Stimulated activated naive B cell treated with anti-CD40 and anti-IgM and Interleukin-4, amounts not matched to agents 10 μg/mL and 1 μg/mL and 100 μg/mL, for 72 hours (primary cell): ENCODE data around the gene FREM1.
"Not testable (repeated sequence)": the region's sequence is repeated elsewhere in the genome, so short reads cannot be mapped to it uniquely, and the experiment has no call there.

ENCODE experiments used
- ATAC-seq, 2 donors: fragments of 150-1000 bp; cut with Tn5 transposase; replicated peaks; 2 replicates each; pipeline ENCODE4 v1.10.0; 2021; ENCODE audit warnings: moderate library complexity in 1 of 2
- DNase-seq: peaks from one replicate; pipeline ENCODE4 v3.0.0; 2021
- H3K27ac Mint-ChIP-seq: one replicate; pipeline ENCODE4 v1.8.0; 2022; ENCODE audit warnings: mild to moderate bottlenecking, mixed read lengths
- H3K27me3 Mint-ChIP-seq, 2 donors: one replicate each; pipeline ENCODE4 v1.8.0; 2022; ENCODE audit warnings: mixed read lengths in 2 of 2
- H3K36me3 Mint-ChIP-seq, 2 donors: one replicate each; pipeline ENCODE4 v1.8.0; 2022; ENCODE audit warnings: mixed read lengths in 2 of 2, mild to moderate bottlenecking in 1 of 2
- H3K4me1 Mint-ChIP-seq, 2 donors: one replicate each; pipeline ENCODE4 v1.8.0; 2022; ENCODE audit warnings: mixed read lengths in 2 of 2, mild to moderate bottlenecking in 1 of 2
- H3K4me3 Mint-ChIP-seq, 2 donors: one replicate each; pipeline ENCODE4 v1.8.0; 2022; ENCODE audit warnings: mild to moderate bottlenecking in 2 of 2, mixed read lengths in 2 of 2, moderate library complexity in 1 of 2
- H3K9me3 Mint-ChIP-seq, 2 donors: one replicate each; pipeline ENCODE4 v1.8.0; 2022; ENCODE audit warnings: mixed read lengths in 2 of 2, mild to moderate bottlenecking in 1 of 2

The FREM1 gene

GRCh38 chr9:14926941-14927624, 16.9 kb upstream of the FREM1 start:
- H3K4me1 Mint-ChIP-seq, result no peaks in the 10 kb centered on the region
- no peaks in the 10 kb centered on the region for H3K36me3 Mint-ChIP-seq
- no peaks in the 10 kb centered on the region for H3K27me3 Mint-ChIP-seq
- no peak overlapping the region for H3K4me3 Mint-ChIP-seq
- no peak overlapping the region for H3K27ac Mint-ChIP-seq
- DNase-seq (no peak), ATAC-seq (no peak)
- no peaks in the 10 kb centered on the region for H3K9me3 Mint-ChIP-seq

DNA sequence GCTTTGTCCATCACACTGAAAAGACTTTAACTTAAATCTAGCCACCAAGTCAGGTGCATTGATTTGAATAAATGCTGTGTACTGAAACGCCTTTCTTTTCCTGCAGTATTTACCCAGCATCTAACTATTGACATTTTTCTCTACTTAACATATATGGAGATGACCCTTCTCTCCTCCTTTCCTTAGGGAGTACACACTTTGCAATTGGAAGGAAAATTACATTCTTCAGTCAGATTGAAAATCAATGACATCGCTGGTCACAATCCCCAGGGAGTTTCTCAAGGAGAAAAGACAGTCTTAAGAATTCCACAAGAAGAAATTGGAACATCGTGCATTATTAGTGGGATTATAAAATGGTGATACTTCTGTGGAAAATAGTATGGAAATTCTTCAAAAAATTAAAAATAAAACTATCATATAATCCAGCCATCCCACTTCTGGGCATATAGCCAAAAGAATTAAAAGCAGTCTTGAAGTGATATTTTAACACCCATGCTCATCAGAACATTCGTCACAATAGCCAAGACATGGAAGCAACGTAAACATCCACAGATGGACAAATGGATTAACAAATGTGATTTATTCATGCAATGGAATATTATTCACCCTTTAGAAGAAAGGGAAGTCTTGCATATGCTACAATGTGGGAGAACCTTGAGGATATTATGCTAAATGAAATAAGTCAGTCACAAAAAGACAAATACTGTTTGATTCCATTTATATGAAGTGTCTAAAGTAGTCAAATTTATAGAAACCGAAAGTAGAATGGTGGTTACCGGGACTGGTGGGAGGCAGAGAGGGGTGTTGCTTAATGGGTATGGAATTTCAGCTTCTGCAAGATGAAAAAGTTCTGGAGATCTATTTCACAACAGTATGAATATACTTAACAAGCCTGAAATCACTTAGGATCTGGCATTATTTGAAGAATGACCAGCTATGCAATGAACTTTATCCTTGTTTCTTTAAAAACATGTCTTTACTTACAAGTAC, 14.3 kb upstream of the FREM1 start:
- DNase-seq, result no peak
- H3K27ac Mint-ChIP-seq, result no peak overlapping the region
- H3K27me3 Mint-ChIP-seq, result no peaks in the 10 kb centered on the region
- no peak overlapping the region for H3K4me3 Mint-ChIP-seq
- no peaks in the 10 kb centered on the region for H3K9me3 Mint-ChIP-seq
- H3K4me1 Mint-ChIP-seq, result no peaks in the 10 kb centered on the region
- no peak for ATAC-seq
- H3K36me3 Mint-ChIP-seq, result no peaks in the 10 kb centered on the region

GRCh38 chr9:14923701-14924100, 13.5 kb upstream of the FREM1 start:
- no peaks in the 10 kb centered on the region for H3K36me3 Mint-ChIP-seq
- H3K4me1 Mint-ChIP-seq, result no peaks in the 10 kb centered on the region
- no peak overlapping the region for H3K4me3 Mint-ChIP-seq
- DNase-seq (no peak), ATAC-seq (no peak)
- H3K27ac Mint-ChIP-seq, result no peak overlapping the region
- no peaks in the 10 kb centered on the region for H3K9me3 Mint-ChIP-seq
- H3K27me3 Mint-ChIP-seq, result no peaks in the 10 kb centered on the region

DNA sequence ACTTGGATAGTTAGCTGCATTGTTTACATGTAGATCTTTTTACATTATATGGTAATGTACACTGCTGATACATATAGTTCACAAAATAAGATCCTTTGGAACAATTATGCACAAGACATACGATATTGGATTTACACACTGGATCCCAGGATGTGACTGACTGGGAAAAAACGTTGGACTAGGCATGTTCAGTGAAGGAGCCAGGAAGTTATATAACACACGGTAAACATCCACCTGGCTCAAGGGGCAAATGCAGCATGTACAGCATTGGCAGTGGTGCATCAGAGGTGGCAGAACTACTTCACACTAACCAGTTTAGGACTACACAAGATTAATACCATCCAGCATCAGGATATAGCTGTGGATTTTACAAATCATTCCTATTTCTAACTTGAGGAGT, 10.6 kb upstream of the FREM1 start:
- not testable (repeated sequence) for H3K36me3 Mint-ChIP-seq, H3K4me3 Mint-ChIP-seq, H3K4me1 Mint-ChIP-seq, DNase-seq, ATAC-seq, H3K9me3 Mint-ChIP-seq, H3K27ac Mint-ChIP-seq, H3K27me3 Mint-ChIP-seq

- no peaks in the 10 kb centered on the region for H3K36me3 Mint-ChIP-seq
- H3K27ac Mint-ChIP-seq, result no peak overlapping the region
- peaks cover 0 to 1% of the 10 kb centered on the region in 2 donors for H3K9me3 Mint-ChIP-seq
- H3K4me3 Mint-ChIP-seq, result no peak overlapping the region
- no peaks in the 10 kb centered on the region for H3K27me3 Mint-ChIP-seq
- DNase-seq (no peak), ATAC-seq (no peak)
- H3K4me1 Mint-ChIP-seq, result no peaks in the 10 kb centered on the region
These were observed 3.1 kb upstream of the FREM1 start for GRCh38 chr9:14913366-14913765.

DNA sequence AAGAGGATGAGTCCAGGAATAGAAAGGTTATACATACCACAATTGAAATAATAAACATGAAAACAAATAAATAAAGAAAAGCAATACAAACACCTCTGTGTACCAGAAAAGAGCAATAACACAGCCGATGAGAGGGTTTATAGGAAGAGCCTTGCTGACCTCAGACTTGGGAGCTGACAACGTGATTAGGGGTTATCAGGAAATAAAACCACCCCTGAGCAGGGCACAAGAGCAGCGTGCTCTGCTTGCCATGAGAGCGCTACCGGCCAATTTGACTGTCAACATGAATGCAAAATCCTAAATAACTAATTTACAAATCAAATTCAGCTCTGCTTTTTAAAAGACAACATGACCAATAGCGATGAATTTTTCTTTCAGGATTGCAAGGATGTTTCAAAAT, 2.6 kb upstream of the FREM1 start:
- no peak for ATAC-seq
- Mint-ChIP-seq H3K36me3 (no peaks in the 10 kb centered on the region), H3K4me3 (no peak overlapping the region), H3K27me3 (no peaks in the 10 kb centered on the region), H3K4me1 (no peaks in the 10 kb centered on the region), H3K27ac (no peak overlapping the region), H3K9me3 (peaks cover 0 to 1% of the 10 kb centered on the region in 2 donors)
- no peak for DNase-seq

GRCh38 chr9:14911046-14911445, 818 bp upstream of the FREM1 start:
- H3K27ac Mint-ChIP-seq, result no peak overlapping the region
- no peak for DNase-seq
- H3K27me3 Mint-ChIP-seq, result no peaks in the 10 kb centered on the region
- peaks cover 0 to 1% of the 10 kb centered on the region in 2 donors for H3K9me3 Mint-ChIP-seq
- H3K36me3 Mint-ChIP-seq, result no peaks in the 10 kb centered on the region
- H3K4me1 Mint-ChIP-seq, result no peaks in the 10 kb centered on the region
- H3K4me3 Mint-ChIP-seq, result no peak overlapping the region
- no peak for ATAC-seq

DNA sequence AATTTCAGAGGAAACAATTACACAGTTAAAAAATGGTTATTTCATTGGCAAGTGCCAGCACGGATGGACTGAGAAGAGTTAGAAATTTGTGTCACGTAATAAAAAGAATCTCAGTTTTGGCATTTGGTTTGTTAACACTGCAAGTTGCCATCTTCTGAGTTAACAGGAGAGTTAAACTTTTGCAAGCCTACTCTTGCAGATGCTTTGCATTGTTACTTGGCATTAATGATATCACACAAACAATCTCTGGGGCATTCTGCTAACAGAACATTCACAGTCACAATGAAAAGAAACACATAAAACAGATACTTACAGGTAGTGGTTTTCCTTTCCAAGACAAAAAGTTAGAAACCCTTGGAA, 647 bp downstream of the FREM1 start:
- Mint-ChIP-seq H3K27me3 (no peaks in the 10 kb centered on the region), H3K9me3 (peaks cover 0 to 1% of the 10 kb centered on the region in 2 donors), H3K4me1 (no peaks in the 10 kb centered on the region)

DNA sequence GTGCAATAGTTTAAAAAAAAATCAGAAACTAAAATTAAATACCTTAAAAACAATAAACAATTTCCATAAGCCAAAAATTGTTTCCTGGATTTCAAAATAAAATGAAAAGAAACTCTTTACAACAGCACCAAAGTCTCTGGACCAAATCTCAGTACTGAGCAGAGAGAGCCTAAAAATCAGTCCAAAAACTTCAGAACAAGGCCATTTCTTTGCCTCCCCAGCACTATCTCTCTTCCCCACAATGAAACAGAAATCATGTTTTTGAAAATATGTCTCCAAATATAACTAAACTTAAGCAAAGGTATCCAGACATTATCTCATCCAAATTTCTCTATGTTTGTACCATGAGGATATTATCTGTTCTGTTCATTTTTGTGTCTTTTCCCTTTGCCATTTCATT, 1.0 kb downstream of the FREM1 start:
- H3K36me3 Mint-ChIP-seq, result no peaks in the 10 kb centered on the region
- no peaks in the 10 kb centered on the region for H3K4me1 Mint-ChIP-seq

More for the DNA sequence above, 647 bp downstream of the FREM1 start:
- Mint-ChIP-seq H3K4me3 (no peak overlapping the region), H3K27ac (no peak overlapping the region), H3K36me3 (no peaks in the 10 kb centered on the region)
- DNase-seq, result no peak
- ATAC-seq, result no peak

GRCh38 chr9:14908295-14909180, 1.7 kb downstream of the FREM1 start:
- H3K9me3 Mint-ChIP-seq, result peaks cover 0 to 1% of the 10 kb centered on the region in 2 donors
- H3K4me3 Mint-ChIP-seq, result no peak overlapping the region
- DNase-seq (no peak), ATAC-seq (no peak)
- H3K27ac Mint-ChIP-seq, result no peak overlapping the region
- H3K36me3 Mint-ChIP-seq, result no peaks in the 10 kb centered on the region
- no peaks in the 10 kb centered on the region for H3K4me1 Mint-ChIP-seq
- H3K27me3 Mint-ChIP-seq, result no peaks in the 10 kb centered on the region

More for the DNA sequence above, 1.0 kb downstream of the FREM1 start:
- Mint-ChIP-seq H3K27me3 (no peaks in the 10 kb centered on the region), H3K4me3 (no peak overlapping the region), H3K27ac (no peak overlapping the region), H3K9me3 (peaks cover 0 to 1% of the 10 kb centered on the region in 2 donors)
- ATAC-seq (no peak), DNase-seq (no peak)

GRCh38 chr9:14907696-14908095, 2.5 kb downstream of the FREM1 start:
- H3K4me1 Mint-ChIP-seq, result no peaks in the 10 kb centered on the region
- DNase-seq, result no peak
- peaks cover 0 to 1% of the 10 kb centered on the region in 2 donors for H3K9me3 Mint-ChIP-seq
- H3K27ac Mint-ChIP-seq, result no peak overlapping the region
- no peaks in the 10 kb centered on the region for H3K27me3 Mint-ChIP-seq
- no peaks in the 10 kb centered on the region for H3K36me3 Mint-ChIP-seq
- no peak for ATAC-seq
- no peak overlapping the region for H3K4me3 Mint-ChIP-seq

GRCh38 chr9:14907360-14907685, 2.9 kb downstream of the FREM1 start:
- Mint-ChIP-seq H3K27ac (no peak overlapping the region), H3K9me3 (peaks cover 0 to 1% of the 10 kb centered on the region in 2 donors), H3K4me3 (no peak overlapping the region), H3K4me1 (no peaks in the 10 kb centered on the region), H3K27me3 (no peaks in the 10 kb centered on the region), H3K36me3 (no peaks in the 10 kb centered on the region)
- DNase-seq (no peak), ATAC-seq (no peak)

GRCh38 chr9:14906644-14907359, 3.4 kb downstream of the FREM1 start:
- H3K9me3 Mint-ChIP-seq, result peaks cover 0 to 1% of the 10 kb centered on the region in 2 donors
- no peaks in the 10 kb centered on the region for H3K4me1 Mint-ChIP-seq
- ATAC-seq, result no peak
- no peaks in the 10 kb centered on the region for H3K27me3 Mint-ChIP-seq
- DNase-seq, result no peak
- no peaks in the 10 kb centered on the region for H3K36me3 Mint-ChIP-seq
- H3K4me3 Mint-ChIP-seq, result no peak overlapping the region
- no peak overlapping the region for H3K27ac Mint-ChIP-seq

DNA sequence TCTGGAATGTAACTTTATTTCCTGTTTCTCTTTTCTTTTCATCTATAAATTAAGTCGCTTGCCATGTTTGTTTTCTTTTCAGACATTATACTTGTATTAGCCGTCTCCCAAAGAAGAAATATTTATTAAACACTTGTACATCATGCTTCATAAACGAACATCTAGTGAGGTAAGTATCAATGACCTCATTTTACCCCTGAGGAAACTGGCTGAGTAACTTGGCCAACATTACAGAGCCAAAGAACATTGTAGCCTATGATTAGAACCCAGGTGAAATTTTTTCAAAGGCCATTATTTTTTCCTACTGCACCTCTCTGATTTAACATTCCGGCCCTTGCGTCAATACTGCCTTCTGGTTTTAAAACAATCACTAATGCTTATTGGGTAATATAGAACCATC, 4.2 kb downstream of the FREM1 start:
- peaks cover 0 to 1% of the 10 kb centered on the region in 2 donors for H3K9me3 Mint-ChIP-seq
- H3K27ac Mint-ChIP-seq, result no peak overlapping the region
- ATAC-seq (no peak), DNase-seq (no peak)
- H3K4me3 Mint-ChIP-seq, result no peak overlapping the region
- H3K27me3 Mint-ChIP-seq, result no peaks in the 10 kb centered on the region
- no peaks in the 10 kb centered on the region for H3K36me3 Mint-ChIP-seq
- H3K4me1 Mint-ChIP-seq, result no peaks in the 10 kb centered on the region
